ENCODE measurements around the gene CALD1. TPM values are rescaled to one million over a fixed set of nuclear protein-coding genes. Genes with fewer than 3 reads are reported as not detected.

CALD1 gene
- total and polyA plus RNA-seq, 4 donors = 48.0 to 226 (median 95.2) TPM

GRCh38 chr7:134811765-134812164 lies 32.3 kb downstream of the CALD1 start:
- Histone ChIP-seq H3K9ac (ENCODE audit: low read depth in 1 of 2, low read length in 2 of 2) (no peak overlapping the region), H3K4me1 (ENCODE audit: control insufficient read depth in 4 of 4, insufficient read depth in 4 of 4, low read length in 3 of 4) (no peaks in the 10 kb centered on the region), H3K4me3 (ENCODE audit: low read depth in 1 of 3, low read length in 3 of 3) (no peak overlapping the region), H3K36me3 (ENCODE audit: control insufficient read depth in 4 of 4, insufficient read depth in 3 of 4, low read depth in 1 of 4, low read length in 3 of 4) (no peaks in the 10 kb centered on the region), H3K9me3 (ENCODE audit: control insufficient read depth in 4 of 4, low read length in 3 of 4) (no peaks in the 10 kb centered on the region), H3K27ac (ENCODE audit: low read depth in 1 of 2, low read length in 2 of 2) (no peak overlapping the region), H3K27me3 (ENCODE audit: control insufficient read depth in 4 of 4, insufficient read depth in 4 of 4, low read length in 3 of 4) (no peaks in the 10 kb centered on the region)
- 63% methylated on average over 3 of the region's 3 CpGs for WGBS
- TF ChIP-seq HNF4G (IDR thresholded peaks at IDR 0.05) (no peak), SP1 (IDR thresholded peaks at IDR 0.05) (peak; percentile 31), NR2F2 (IDR thresholded peaks at IDR 0.05) (peak; percentile 93), HNF4A (conservative IDR thresholded peaks at IDR 0.05) (no peak), RXRA (IDR thresholded peaks at IDR 0.05) (peak in 1 of 2 donors; percentile 34)
- DNase-seq (ENCODE audit: low spot score) = no peak

GRCh38 chr7:134813663-134814396 lies 34.4 kb downstream of the CALD1 start:
- no peak for TF ChIP-seq SP1 (IDR thresholded peaks at IDR 0.05)
- no peak for TF ChIP-seq HNF4A (conservative IDR thresholded peaks at IDR 0.05)
- no peak for TF ChIP-seq FOXA2 (IDR thresholded peaks at IDR 0.05)
- TF ChIP-seq RXRA (IDR thresholded peaks at IDR 0.05) = no peak
- TF ChIP-seq NR2F2 (IDR thresholded peaks at IDR 0.05) = no peak
- no peak for TF ChIP-seq REST (IDR thresholded peaks at IDR 0.05)
- TF ChIP-seq CTCF (IDR thresholded peaks at IDR 0.05; ENCODE audit: low read depth, low read length, missing input control) = no peak
- TF ChIP-seq ATF3 (IDR thresholded peaks at IDR 0.05) = no peak
- TF ChIP-seq GABPA (IDR thresholded peaks at IDR 0.05 in 1 of 2, conservative IDR thresholded peaks at IDR 0.05 in 1 of 2) = no peak
- no peak for TF ChIP-seq MAX (IDR thresholded peaks at IDR 0.05)
- 73% methylated on average over 6 of the region's 6 CpGs for WGBS
- no peak overlapping the region for H3K27ac ChIP-seq (ENCODE audit: low read depth in 1 of 2, low read length in 2 of 2)

More at GRCh38 chr7:134813663-134814396, 34.4 kb downstream of the CALD1 start:
- Histone ChIP-seq H3K36me3 (ENCODE audit: control insufficient read depth in 4 of 4, insufficient read depth in 3 of 4, low read depth in 1 of 4, low read length in 3 of 4) (no peaks in the 10 kb centered on the region), H3K9ac (ENCODE audit: low read depth in 1 of 2, low read length in 2 of 2) (no peak overlapping the region), H3K27me3 (ENCODE audit: control insufficient read depth in 4 of 4, insufficient read depth in 4 of 4, low read length in 3 of 4) (no peaks in the 10 kb centered on the region), H3K4me3 (ENCODE audit: low read depth in 1 of 3, low read length in 3 of 3) (no peak overlapping the region), H3K4me1 (ENCODE audit: control insufficient read depth in 4 of 4, insufficient read depth in 4 of 4, low read length in 3 of 4) (no peaks in the 10 kb centered on the region), H3K9me3 (ENCODE audit: control insufficient read depth in 4 of 4, low read length in 3 of 4) (no peaks in the 10 kb centered on the region)
- DNase-seq (ENCODE audit: low spot score) = no peak
